Measurements from ENCODE around the gene SGK1.

DNA sequence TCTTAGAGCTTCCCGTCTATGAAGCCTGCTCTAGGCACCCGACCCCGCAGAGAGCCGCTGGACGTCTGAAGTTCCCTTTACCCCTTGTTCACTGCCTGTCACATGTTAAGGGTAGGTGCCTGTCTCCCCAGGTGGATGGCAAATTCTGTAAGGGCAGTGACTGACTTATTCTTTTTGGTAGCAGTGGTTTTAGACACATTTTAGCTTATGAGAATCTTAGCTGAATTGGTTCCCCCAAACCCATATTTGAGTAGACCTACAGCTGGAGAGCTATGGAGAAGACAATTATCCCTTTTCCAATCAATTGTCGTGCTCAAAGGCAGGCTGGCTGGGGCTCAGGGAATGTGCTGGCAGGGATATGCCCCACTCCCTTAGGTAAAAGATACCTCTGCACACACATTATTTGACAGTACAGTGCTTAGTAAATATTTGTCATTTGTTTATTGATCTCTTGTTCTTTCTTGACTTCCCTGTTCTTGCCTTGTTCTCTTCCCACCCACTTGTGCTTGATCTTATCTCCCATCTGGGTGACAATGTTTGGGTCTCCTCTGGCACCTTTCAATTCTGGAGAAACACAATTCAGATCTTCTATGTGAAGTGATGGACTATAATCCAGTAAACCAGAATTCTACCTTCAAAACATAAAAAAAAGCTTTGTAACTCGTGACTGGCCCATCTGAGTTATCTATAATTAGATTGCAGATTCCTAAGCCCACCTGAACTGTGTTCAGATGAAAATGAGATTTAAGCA, 151.2 kb downstream of the SGK1 start:
- TF ChIP-seq POLR2A (IDR thresholded peaks at IDR 0.05), result no peak
- no peak for TF ChIP-seq CTCF (IDR thresholded peaks at IDR 0.05)
- no peak for TF ChIP-seq POLR2AphosphoS5 (IDR thresholded peaks at IDR 0.05)

Data from breast epithelium (tissue), 3 donors.